SK-N-SH (cell line): ENCODE measurements around the gene GSK3B. TPM values are rescaled to one million over a fixed set of nuclear protein-coding genes. Genes with fewer than 3 reads are reported as not detected.

Source experiments
- CTCF ChIA-PET: fragments of 300-600, 350-600 bp; formaldehyde crosslinking; extraction: SDS; loops from one replicate; lab custom pipeline; 2021; lab: Yijun Ruan, JAX
- POLR2A ChIA-PET: fragments of 350-600 bp; sonication (Branson Sonifier 250); formaldehyde crosslinking; extraction: SDS; loops from one replicate; lab custom pipeline; 2020; ENCODE audit warnings: antibody characterized with exemption, inconsistent platforms; lab: Yijun Ruan, JAX
- DNase-seq: peaks from one replicate; pipeline ENCODE4 v3.0.0; 2012
- H2AFZ ChIP-seq: fragments of 200-600 bp; sonication (generic); 2 replicates; pipeline ENCODE4 v1.8.1; 2016; ENCODE audit warnings: antibody characterized with exemption, mild to moderate bottlenecking, low read depth
- H3F3A ChIP-seq: fragments of 200-600 bp; sonication (generic); replicated peaks from 2 replicates; pipeline ENCODE3; 2016; ENCODE audit warnings: antibody characterized with exemption, mild to moderate bottlenecking; ENCODE audit not compliant: insufficient read depth
- H3K27ac ChIP-seq, 2 experiments: fragments of 200-500 bp in 1 of 2; fragments of 200-600 bp in 1 of 2; sonication (Bioruptor generic) in 1 of 2; sonication (generic), shearing (Covaris generic) in 1 of 2; 2 replicates each; pipeline versions ENCODE4 v1.5.1 to v1.6.1; 2014 to 2016; ENCODE audit warnings: low read depth in 2 of 2, inconsistent platforms in 1 of 2, low read length in 1 of 2, mild to moderate bottlenecking in 1 of 2, mixed read lengths in 1 of 2
- H3K27me3 ChIP-seq: fragments of 200-600 bp; sonication (generic), shearing (Covaris generic); 2 replicates; pipeline ENCODE4 v1.6.1; 2016; ENCODE audit warnings: mixed run types; ENCODE audit not compliant: insufficient read depth
- H3K36me3 ChIP-seq, 2 experiments: fragments of 200-500 bp in 1 of 2; fragments of 200-600 bp in 1 of 2; sonication (Bioruptor generic) in 1 of 2; sonication (generic) in 1 of 2; replicated peaks in 1 of 2; 2 replicates each; pipeline versions ENCODE3 to v1.5.1; 2014 to 2016; ENCODE audit warnings: low read length in 1 of 2, mild to moderate bottlenecking in 1 of 2; ENCODE audit not compliant: insufficient read depth in 2 of 2, control insufficient read depth in 1 of 2
- H3K4me1 ChIP-seq, 2 experiments: fragments of 200-500 bp in 1 of 2; fragments of 200-600 bp in 1 of 2; sonication (Bioruptor generic) in 1 of 2; sonication (generic), shearing (Covaris generic) in 1 of 2; 2 replicates each; pipeline versions ENCODE4 v1.5.1 to v1.6.1; 2014 to 2016; ENCODE audit warnings: low read depth in 1 of 2, low read length in 1 of 2, mixed run types in 1 of 2; ENCODE audit not compliant: insufficient read depth in 2 of 2, control insufficient read depth in 1 of 2
- H3K4me2 ChIP-seq: fragments of 200-600 bp; sonication (generic), shearing (Covaris generic); 2 replicates; pipeline ENCODE4 v1.6.1; 2017; ENCODE audit warnings: mixed run types
- H3K4me3 ChIP-seq, 2 experiments: fragments of 200-500 bp in 1 of 2; fragments of 200-600 bp in 1 of 2; sonication (Bioruptor generic) in 1 of 2; sonication (generic), shearing (Covaris generic) in 1 of 2; 2 replicates each; pipeline versions ENCODE4 v1.5.1 to v1.8.1; 2014 to 2016; ENCODE audit warnings: low read depth in 2 of 2, inconsistent platforms in 1 of 2, low read length in 1 of 2, mild to moderate bottlenecking in 1 of 2, mixed read lengths in 1 of 2, moderate library complexity in 1 of 2
- H3K79me2 ChIP-seq: fragments of 200-600 bp; sonication (generic); 2 replicates; pipeline ENCODE4 v1.8.1; 2017; ENCODE audit warnings: mild to moderate bottlenecking; ENCODE audit not compliant: insufficient read depth
- H3K9ac ChIP-seq: fragments of 200-600 bp; sonication (generic); 2 replicates; pipeline ENCODE4 v1.6.1; 2017; ENCODE audit warnings: mixed run types
- H3K9me2 ChIP-seq: fragments of 200-600 bp; sonication (generic); 2 replicates; pipeline ENCODE4 v1.6.1; 2017; ENCODE audit warnings: mixed run types
- H3K9me3 ChIP-seq: fragments of 200-600 bp; sonication (generic); 2 replicates; pipeline ENCODE4 v1.6.1; 2017; ENCODE audit warnings: mixed run types, mild to moderate bottlenecking, moderate library complexity
- H4K20me1 ChIP-seq: fragments of 200-600 bp; sonication (generic); 2 replicates; pipeline ENCODE4 v1.6.1; 2017; ENCODE audit warnings: mild to moderate bottlenecking, mixed run types; ENCODE audit not compliant: insufficient read depth
- CHD2 ChIP-seq: fragments of 150-350 bp; IDR thresholded peaks from 2 replicates; pipeline ENCODE4 v1.6.1; 2018; ENCODE audit warnings: low read length; ENCODE audit not compliant: partially characterized antibody
- FOSL2 ChIP-seq: IDR thresholded peaks from 2 replicates; pipeline ENCODE4 v1.4.0; 2012; ENCODE audit warnings: low read depth, mild to moderate bottlenecking, moderate library complexity, borderline replicate concordance
- GATA2 ChIP-seq: sonication (generic); formaldehyde crosslinking; IDR thresholded peaks from 2 replicates; pipeline ENCODE4 v1.5.0; 2020; ENCODE audit warnings: mild to moderate bottlenecking, missing genetic modification reagents
- JUND ChIP-seq: IDR thresholded peaks from 2 replicates; pipeline ENCODE4 v1.4.0; 2012
- NFIC ChIP-seq: IDR thresholded peaks from 2 replicates; pipeline ENCODE4 v1.4.0; 2012; ENCODE audit warnings: borderline replicate concordance
- POLR2AphosphoS5 ChIP-seq: IDR thresholded peaks from 2 replicates; pipeline ENCODE4 v1.6.1; 2012; ENCODE audit warnings: low read depth, low read length
- RFX5 ChIP-seq: IDR thresholded peaks from 2 replicates; pipeline ENCODE4 v1.6.1; 2012; ENCODE audit warnings: mild to moderate bottlenecking, improper control_type of control experiment, low read length
- RXRA ChIP-seq: IDR thresholded peaks from 2 replicates; pipeline ENCODE4 v1.4.0; 2012; ENCODE audit warnings: low read depth, mild to moderate bottlenecking, borderline replicate concordance
- SIN3A ChIP-seq: IDR thresholded peaks from 2 replicates; pipeline ENCODE4 v1.6.1; 2012; ENCODE audit warnings: low read depth, mild to moderate bottlenecking, low read length, moderate library complexity, borderline replicate concordance
- SMC3 ChIP-seq: IDR thresholded peaks from 2 replicates; pipeline ENCODE4 v1.6.1; 2012; ENCODE audit warnings: low read depth, low read length, improper control_type of control experiment
- TAF1 ChIP-seq: IDR thresholded peaks from 2 replicates; pipeline ENCODE4 v1.6.1; 2012; ENCODE audit warnings: low read depth, mild to moderate bottlenecking, low read length, moderate library complexity, borderline replicate concordance
- TCF12 ChIP-seq: IDR thresholded peaks from 2 replicates; pipeline ENCODE4 v1.4.0; 2012
- YY1 ChIP-seq: IDR thresholded peaks from 2 replicates; pipeline ENCODE4 v1.4.0; 2012; ENCODE audit warnings: low read depth, mild to moderate bottlenecking
- WGBS: methylation state at CpG from one replicate; pipeline ENCODE4 v1.1.6; 2017; ENCODE audit warnings: low lambda C conversion rate; 5-methylcytosine and 5-hydroxymethylcytosine counted together
- polyA plus RNA-seq, 3 experiments: library from polyadenylated mRNA; depleted of rRNA; stranded (reverse); fragments of >200 nt; gene quantifications; 2 replicates each; pipeline ENCODE4 v1.2.3, GENCODE V29; 2012
- TF ChIP-seq, protein P1 (sequence below): IDR thresholded peaks from 2 replicates; pipeline ENCODE4; 2012
- TF ChIP-seq, protein P2 (sequence below): fragments of 150-350 bp; IDR thresholded peaks from 2 replicates; pipeline ENCODE4 v1.6.1; 2016; ENCODE audit warnings: mild to moderate bottlenecking, low read depth, low read length
- TF ChIP-seq, protein P3 (sequence below): IDR thresholded peaks from 2 replicates; pipeline ENCODE4 v1.6.1; 2012; ENCODE audit warnings: mild to moderate bottlenecking, low read depth, low read length, moderate library complexity
- TF ChIP-seq, protein P4 (sequence below): IDR thresholded peaks from 2 replicates; pipeline ENCODE4 v1.4.0; 2012; ENCODE audit warnings: low read depth, borderline replicate concordance
- TF ChIP-seq, protein P5 (sequence below): fragments of 150-350 bp; IDR thresholded peaks from 2 replicates; pipeline ENCODE4 v1.6.1; 2017; ENCODE audit warnings: antibody characterized with exemption, low read length, low read depth, borderline replicate concordance
- TF ChIP-seq, protein P6 (sequence below): IDR thresholded peaks from 2 replicates; pipeline ENCODE4 v1.4.0; 2012; ENCODE audit warnings: low read depth, borderline replicate concordance

Gene GSK3B
- polyA plus RNA-seq, 1 of the 3 experiments (the other 2 are of a cell fraction), result 15.9 TPM

DNA sequence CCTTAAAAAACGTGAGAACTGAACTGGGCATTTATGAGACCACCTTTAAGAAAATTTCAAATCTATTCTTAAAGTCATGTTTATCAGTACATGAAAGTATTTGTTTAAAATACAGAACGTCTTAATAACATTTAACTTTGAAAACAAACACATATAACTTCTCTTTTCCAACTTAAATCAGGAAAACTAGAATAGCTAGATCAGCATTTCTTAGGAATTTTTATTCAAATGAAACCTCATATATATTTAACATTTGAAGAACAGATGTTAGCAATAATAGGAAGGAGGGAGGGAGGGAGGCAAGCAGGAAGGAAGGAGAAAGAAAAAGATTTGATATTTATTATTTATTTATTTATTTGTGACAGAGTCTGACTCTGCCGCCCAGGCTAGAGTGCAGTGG lies 192.2 kb downstream of the GSK3B start (continued):
- TF ChIP-seq, protein P1, sequence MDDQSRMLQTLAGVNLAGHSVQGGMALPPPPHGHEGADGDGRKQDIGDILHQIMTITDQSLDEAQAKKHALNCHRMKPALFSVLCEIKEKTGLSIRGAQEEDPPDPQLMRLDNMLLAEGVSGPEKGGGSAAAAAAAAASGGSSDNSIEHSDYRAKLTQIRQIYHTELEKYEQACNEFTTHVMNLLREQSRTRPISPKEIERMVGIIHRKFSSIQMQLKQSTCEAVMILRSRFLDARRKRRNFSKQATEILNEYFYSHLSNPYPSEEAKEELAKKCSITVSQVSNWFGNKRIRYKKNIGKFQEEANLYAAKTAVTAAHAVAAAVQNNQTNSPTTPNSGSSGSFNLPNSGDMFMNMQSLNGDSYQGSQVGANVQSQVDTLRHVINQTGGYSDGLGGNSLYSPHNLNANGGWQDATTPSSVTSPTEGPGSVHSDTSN, result no peak
- TF ChIP-seq, protein P2, sequence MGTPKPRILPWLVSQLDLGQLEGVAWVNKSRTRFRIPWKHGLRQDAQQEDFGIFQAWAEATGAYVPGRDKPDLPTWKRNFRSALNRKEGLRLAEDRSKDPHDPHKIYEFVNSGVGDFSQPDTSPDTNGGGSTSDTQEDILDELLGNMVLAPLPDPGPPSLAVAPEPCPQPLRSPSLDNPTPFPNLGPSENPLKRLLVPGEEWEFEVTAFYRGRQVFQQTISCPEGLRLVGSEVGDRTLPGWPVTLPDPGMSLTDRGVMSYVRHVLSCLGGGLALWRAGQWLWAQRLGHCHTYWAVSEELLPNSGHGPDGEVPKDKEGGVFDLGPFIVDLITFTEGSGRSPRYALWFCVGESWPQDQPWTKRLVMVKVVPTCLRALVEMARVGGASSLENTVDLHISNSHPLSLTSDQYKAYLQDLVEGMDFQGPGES, result no peak
- TF ChIP-seq TAF1 (no peak), FOSL2 (no peak), JUND (no peak), RFX5 (no peak), NFIC (no peak), TCF12 (no peak)

DNA sequence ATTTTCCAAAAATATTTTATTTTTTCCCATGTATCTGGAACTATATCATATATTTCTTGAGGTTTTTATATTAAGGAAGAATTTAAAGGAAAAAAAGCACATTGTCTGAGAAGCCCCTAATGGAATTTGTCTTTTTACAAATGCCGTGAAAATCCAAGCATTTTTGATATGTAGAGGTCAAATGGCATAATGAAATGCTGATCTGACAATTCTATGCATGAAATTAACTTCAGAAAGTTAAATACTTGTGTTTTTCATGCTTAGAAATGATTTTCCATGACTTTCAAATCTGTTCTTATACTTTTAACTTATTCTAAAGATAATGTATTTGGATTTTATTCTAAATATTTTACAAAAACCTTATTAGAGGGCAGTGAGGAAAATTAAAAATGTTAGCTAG lies 193.1 kb downstream of the GSK3B start:
- POLR2A ChIA-PET, result no interaction called here
- WGBS, result 100% methylated on average over 1 of the region's 1 CpG

More for the DNA sequence above, 193.1 kb downstream of the GSK3B start:
- Histone ChIP-seq H3K4me1 (no peaks in the 10 kb centered on the region; a peak in 1 of 4 replicates), H4K20me1 (no peaks in the 10 kb centered on the region), H3F3A (peaks cover 5% of the 10 kb centered on the region), H3K27ac (no peak overlapping the region), H3K4me3 (no peak overlapping the region), H2AFZ (no peak overlapping the region)
- TF ChIP-seq JUND (no peak), YY1 (no peak), TAF1 (no peak), SMC3 (no peak), RXRA (no peak), SIN3A (no peak), FOSL2 (no peak), POLR2AphosphoS5 (no peak), CHD2 (no peak), RFX5 (no peak), GATA2 (no peak)
- TF ChIP-seq, protein P3, sequence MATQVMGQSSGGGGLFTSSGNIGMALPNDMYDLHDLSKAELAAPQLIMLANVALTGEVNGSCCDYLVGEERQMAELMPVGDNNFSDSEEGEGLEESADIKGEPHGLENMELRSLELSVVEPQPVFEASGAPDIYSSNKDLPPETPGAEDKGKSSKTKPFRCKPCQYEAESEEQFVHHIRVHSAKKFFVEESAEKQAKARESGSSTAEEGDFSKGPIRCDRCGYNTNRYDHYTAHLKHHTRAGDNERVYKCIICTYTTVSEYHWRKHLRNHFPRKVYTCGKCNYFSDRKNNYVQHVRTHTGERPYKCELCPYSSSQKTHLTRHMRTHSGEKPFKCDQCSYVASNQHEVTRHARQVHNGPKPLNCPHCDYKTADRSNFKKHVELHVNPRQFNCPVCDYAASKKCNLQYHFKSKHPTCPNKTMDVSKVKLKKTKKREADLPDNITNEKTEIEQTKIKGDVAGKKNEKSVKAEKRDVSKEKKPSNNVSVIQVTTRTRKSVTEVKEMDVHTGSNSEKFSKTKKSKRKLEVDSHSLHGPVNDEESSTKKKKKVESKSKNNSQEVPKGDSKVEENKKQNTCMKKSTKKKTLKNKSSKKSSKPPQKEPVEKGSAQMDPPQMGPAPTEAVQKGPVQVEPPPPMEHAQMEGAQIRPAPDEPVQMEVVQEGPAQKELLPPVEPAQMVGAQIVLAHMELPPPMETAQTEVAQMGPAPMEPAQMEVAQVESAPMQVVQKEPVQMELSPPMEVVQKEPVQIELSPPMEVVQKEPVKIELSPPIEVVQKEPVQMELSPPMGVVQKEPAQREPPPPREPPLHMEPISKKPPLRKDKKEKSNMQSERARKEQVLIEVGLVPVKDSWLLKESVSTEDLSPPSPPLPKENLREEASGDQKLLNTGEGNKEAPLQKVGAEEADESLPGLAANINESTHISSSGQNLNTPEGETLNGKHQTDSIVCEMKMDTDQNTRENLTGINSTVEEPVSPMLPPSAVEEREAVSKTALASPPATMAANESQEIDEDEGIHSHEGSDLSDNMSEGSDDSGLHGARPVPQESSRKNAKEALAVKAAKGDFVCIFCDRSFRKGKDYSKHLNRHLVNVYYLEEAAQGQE, result no peak
- TF ChIP-seq, protein P2, result no peak
- TF ChIP-seq, protein P4, sequence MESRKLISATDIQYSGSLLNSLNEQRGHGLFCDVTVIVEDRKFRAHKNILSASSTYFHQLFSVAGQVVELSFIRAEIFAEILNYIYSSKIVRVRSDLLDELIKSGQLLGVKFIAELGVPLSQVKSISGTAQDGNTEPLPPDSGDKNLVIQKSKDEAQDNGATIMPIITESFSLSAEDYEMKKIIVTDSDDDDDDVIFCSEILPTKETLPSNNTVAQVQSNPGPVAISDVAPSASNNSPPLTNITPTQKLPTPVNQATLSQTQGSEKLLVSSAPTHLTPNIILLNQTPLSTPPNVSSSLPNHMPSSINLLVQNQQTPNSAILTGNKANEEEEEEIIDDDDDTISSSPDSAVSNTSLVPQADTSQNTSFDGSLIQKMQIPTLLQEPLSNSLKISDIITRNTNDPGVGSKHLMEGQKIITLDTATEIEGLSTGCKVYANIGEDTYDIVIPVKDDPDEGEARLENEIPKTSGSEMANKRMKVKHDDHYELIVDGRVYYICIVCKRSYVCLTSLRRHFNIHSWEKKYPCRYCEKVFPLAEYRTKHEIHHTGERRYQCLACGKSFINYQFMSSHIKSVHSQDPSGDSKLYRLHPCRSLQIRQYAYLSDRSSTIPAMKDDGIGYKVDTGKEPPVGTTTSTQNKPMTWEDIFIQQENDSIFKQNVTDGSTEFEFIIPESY, result no peak
- TF ChIP-seq, protein P5, sequence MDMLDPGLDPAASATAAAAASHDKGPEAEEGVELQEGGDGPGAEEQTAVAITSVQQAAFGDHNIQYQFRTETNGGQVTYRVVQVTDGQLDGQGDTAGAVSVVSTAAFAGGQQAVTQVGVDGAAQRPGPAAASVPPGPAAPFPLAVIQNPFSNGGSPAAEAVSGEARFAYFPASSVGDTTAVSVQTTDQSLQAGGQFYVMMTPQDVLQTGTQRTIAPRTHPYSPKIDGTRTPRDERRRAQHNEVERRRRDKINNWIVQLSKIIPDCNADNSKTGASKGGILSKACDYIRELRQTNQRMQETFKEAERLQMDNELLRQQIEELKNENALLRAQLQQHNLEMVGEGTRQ, result no peak
- TF ChIP-seq, protein P6, sequence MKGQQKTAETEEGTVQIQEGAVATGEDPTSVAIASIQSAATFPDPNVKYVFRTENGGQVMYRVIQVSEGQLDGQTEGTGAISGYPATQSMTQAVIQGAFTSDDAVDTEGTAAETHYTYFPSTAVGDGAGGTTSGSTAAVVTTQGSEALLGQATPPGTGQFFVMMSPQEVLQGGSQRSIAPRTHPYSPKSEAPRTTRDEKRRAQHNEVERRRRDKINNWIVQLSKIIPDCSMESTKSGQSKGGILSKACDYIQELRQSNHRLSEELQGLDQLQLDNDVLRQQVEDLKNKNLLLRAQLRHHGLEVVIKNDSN, result no peak
- TF ChIP-seq, all 33 proteins: peak for 0
- no peak overlapping the region for H3K9ac ChIP-seq
- peaks cover 41 to 50% of the 10 kb centered on the region in 2 experiments for H3K36me3 ChIP-seq
- no peaks in the 10 kb centered on the region for H3K9me2 ChIP-seq
- no peak for DNase-seq
- CTCF ChIA-PET, result interaction anchor here (3.3 kb wide), 1 partner anchor 9 kb away, joined by 20 read pairs; no protein-coding TSS in a partner anchor
- H3K9me3 ChIP-seq, result no peaks in the 10 kb centered on the region
- peaks cover 2% of the 10 kb centered on the region; the same call in 1 of the 2 replicates for H3K79me2 ChIP-seq
- H3K4me2 ChIP-seq, result no peak overlapping the region
- H3K27me3 ChIP-seq, result no peaks in the 10 kb centered on the region
